NCI-H2227 (cell line): ENCODE results near the gene PAK1.
A peak's percentile ranks its signal among the peaks of the same experiment; 100 is the strongest.

ENCODE experiments used
- DNase-seq: peaks from one replicate; lab custom pipeline; 2025; ENCODE audit not compliant: unreplicated experiment; lab: John Stamatoyannopoulos, UW

The PAK1 gene

GRCh38 chr11:77375107-77375506 lies 98.8 kb downstream of the PAK1 start:
- no peak for DNase-seq

- no peak for DNase-seq
Measured at GRCh38 chr11:77374611-77375031, 99.3 kb downstream of the PAK1 start.

GRCh38 chr11:77374108-77374507 lies 99.8 kb downstream of the PAK1 start:
- no peak for DNase-seq

- no peak for DNase-seq
Measured at GRCh38 chr11:77372726-77373125, 101.2 kb downstream of the PAK1 start.

- no peak for DNase-seq
Measured at GRCh38 chr11:77371646-77372045, 102.2 kb downstream of the PAK1 start.

- peak; percentile 64 for DNase-seq
Measured at GRCh38 chr11:77370217-77370616, 103.7 kb downstream of the PAK1 start.

GRCh38 chr11:77361184-77361583 lies 112.7 kb downstream of the PAK1 start:
- no peak for DNase-seq

- no peak for DNase-seq
Measured at GRCh38 chr11:77359481-77359880, 114.4 kb downstream of the PAK1 start.

GRCh38 chr11:77353131-77353530 lies 120.8 kb downstream of the PAK1 start:
- DNase-seq, result no peak

- no peak for DNase-seq
Measured at GRCh38 chr11:77351281-77351886, 122.5 kb downstream of the PAK1 start.

GRCh38 chr11:77347948-77348347 lies 125.9 kb downstream of the PAK1 start:
- no peak for DNase-seq

- DNase-seq, result no peak
Measured at GRCh38 chr11:77346906-77347603, 126.8 kb downstream of the PAK1 start.

GRCh38 chr11:77345621-77346020 lies 128.3 kb downstream of the PAK1 start:
- no peak for DNase-seq

GRCh38 chr11:77340501-77340900 lies 133.4 kb downstream of the PAK1 start:
- no peak for DNase-seq

- no peak for DNase-seq
Measured at GRCh38 chr11:77332259-77332658, 141.6 kb downstream of the PAK1 start.

- DNase-seq, result no peak
Measured at GRCh38 chr11:77325159-77325558, 148.7 kb downstream of the PAK1 start.

- no peak for DNase-seq
Measured at GRCh38 chr11:77324508-77324907, 149.4 kb downstream of the PAK1 start.

- DNase-seq, result no peak
Measured at GRCh38 chr11:77322926-77323590, 150.8 kb downstream of the PAK1 start.

GRCh38 chr11:77322506-77322905 lies 151.4 kb downstream of the PAK1 start:
- no peak for DNase-seq

- DNase-seq, result no peak
Measured at GRCh38 chr11:77320351-77320750, 153.5 kb downstream of the PAK1 start.

GRCh38 chr11:77318600-77318999 lies 155.3 kb downstream of the PAK1 start:
- no peak for DNase-seq

GRCh38 chr11:77316733-77317342 lies 157.1 kb downstream of the PAK1 start:
- DNase-seq, result no peak
